ENCODE results near the gene GPR162.
A peak's percentile ranks its signal among the peaks of the same experiment; 100 is the strongest.

GPR162 gene

GRCh38 chr12:6836851-6837250 lies 15.2 kb downstream of the GPR162 start:
- FAIRE-seq (no peak), DNase-seq (ENCODE audit: low spot score) (no peak)

DNA sequence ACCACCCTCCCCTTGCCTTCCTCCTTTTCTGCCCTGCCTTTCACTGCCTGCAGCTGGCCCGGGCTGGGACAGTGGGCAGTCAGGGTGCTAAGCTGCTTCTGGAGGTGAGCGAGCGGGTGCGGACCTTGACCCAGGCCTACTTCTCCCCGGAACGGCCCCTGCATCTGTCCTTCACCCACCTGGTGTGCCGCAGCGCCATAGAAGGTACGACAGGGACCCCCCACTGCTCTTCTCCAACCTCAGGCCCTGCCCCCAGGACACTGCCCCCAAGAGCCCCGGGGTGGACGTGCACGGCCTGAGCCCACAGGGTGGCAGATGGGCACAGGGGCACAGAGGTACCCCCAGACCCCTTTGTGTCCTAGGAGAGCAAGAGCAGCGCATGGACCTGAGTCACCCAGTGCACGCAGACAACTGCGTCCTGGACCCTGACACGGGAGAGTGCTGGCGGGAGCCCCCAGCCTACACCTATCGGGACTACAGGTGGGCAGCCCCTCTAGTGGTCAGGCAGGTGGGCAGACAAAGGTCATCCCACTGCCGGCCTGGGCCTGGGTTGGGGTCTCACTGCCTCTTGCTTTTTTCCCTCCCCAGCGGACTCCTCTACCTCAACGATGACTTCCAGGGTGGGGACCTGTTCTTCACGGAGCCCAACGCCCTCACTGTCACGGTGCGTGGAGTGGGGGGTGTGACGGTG lies 15.9 kb downstream of the GPR162 start:
- FAIRE-seq (no peak), DNase-seq (ENCODE audit: low spot score) (no peak)

- FAIRE-seq (no peak), DNase-seq (ENCODE audit: low spot score) (no peak)
Observed at GRCh38 chr12:6838854-6839253, 17.2 kb downstream of the GPR162 start.

DNA sequence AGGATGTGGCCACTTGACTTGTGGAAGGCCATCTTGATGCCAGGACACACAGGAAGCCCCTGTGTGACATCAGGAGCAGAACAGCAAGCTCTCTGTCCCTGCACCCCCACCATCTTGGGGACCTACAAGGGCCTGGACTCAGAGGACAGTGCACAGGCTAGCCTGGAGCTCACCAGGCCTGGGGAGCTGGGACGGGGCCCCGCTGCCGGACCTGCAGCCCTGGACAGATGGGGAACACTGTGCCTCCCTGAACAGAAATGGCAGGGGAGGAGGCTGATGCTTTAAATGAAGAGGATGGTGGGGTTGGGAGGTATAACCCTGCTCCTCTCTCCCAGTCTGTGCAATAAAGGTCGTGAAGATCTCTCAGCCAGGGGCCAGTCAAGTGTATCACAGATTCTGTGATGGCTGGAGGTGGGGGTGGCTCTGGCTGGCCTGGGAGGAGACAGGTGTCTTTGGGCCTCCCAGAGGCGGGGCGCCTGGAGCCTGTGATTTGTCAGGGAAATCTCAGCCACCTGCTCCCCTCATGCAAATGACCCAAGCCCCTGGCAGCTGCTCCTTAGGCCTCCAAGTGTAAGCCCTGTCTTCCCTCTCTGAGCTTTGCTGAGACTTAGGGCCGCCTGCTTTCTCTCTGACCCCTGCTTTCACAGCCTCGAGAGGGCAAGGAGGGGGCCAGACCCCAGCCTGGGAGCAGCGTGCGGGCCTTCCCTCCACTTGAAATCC lies 18.0 kb downstream of the GPR162 start:
- no peak for FAIRE-seq
- DNase-seq (ENCODE audit: low spot score): no peak

DNA sequence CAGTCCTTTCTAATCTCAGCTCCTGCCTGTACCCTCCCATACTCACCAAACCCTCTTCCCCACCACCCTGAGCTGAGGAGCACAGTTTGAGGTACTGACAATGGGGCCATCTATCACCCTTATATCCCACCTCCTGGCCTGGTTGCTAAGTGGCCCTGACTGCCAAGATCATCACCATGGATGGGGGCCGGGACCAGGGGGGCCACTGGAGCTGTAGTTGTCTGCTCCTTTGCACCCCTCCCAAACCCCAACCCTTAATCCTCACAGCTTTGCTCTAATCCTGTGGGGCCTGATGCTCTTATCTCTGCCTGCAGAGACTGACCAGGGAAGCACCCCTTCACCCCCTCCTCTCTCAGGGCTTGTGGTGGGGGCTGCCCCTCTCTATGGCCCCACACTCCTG lies 18.7 kb downstream of the GPR162 start:
- DNase-seq (ENCODE audit: low spot score) (no peak), FAIRE-seq (no peak)

- no peak for DNase-seq (ENCODE audit: low spot score)
Observed at GRCh38 chr12:6840761-6841515, 19.3 kb downstream of the GPR162 start, which contains the start of gene GNB3. TSS of gene GNB3 (plus strand) at chr12:6840925. CDS start at chr12:6841288, 363 bp downstream.

DNA sequence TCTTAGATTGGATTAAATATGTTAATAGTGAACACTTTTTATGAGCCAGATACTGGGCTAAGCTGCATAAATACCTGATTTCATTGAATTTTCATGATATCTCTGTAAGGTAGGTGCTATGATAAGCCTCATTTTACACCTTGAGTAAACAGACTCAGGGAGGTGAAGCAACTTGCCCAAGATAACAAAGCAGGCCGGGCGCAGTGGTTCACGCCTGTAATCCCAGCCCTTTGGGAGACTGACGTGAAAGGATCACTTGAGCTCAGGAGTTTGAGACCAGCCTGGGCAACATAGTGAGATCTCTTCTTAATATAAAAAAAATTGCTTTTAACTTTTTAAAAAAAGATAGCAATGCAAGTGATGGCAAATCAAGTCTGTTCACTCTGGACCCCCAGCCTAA lies 20.5 kb downstream of the GPR162 start:
- no peak for FAIRE-seq
- no peak for DNase-seq (ENCODE audit: low spot score)

More at GRCh38 chr12:6840761-6841515, 19.3 kb downstream of the GPR162 start, which contains the start of gene GNB3:
- no peak for FAIRE-seq

DNA sequence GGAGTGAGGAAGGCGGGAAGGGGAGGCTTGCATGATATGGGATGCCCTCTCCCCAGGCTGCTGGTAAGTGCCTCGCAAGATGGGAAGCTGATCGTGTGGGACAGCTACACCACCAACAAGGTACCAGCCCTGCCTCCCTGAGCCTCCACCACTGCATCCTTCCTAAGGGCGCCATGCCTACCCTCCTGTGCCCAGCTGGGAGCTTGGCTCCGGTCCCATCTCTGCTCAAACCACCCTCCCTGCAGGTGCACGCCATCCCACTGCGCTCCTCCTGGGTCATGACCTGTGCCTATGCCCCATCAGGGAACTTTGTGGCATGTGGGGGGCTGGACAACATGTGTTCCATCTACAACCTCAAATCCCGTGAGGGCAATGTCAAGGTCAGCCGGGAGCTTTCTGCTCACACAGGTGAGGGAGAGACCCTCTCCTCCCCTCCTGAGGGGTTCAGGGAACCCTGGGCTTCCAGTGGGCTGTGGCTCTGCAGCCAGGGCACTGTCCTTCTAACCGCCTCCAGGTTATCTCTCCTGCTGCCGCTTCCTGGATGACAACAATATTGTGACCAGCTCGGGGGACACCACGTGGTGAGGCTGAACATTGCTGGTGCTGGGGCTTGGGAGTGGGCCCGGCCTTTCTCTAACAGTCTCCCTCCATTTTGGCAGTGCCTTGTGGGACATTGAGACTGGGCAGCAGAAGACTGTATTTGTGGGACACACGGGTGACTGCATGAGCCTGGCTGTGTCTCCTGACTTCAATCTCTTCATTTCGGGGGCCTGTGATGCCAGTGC lies 21.7 kb downstream of the GPR162 start:
- DNase-seq (ENCODE audit: low spot score) (no peak), FAIRE-seq (no peak)

GRCh38 chr12:6845395-6845794 lies 23.8 kb downstream of the GPR162 start:
- DNase-seq (ENCODE audit: low spot score) (no peak), FAIRE-seq (no peak)

- no peak for DNase-seq (ENCODE audit: low spot score)
- no peak for FAIRE-seq
Observed at GRCh38 chr12:6846316-6846869, 24.8 kb downstream of the GPR162 start.

- FAIRE-seq (no peak), DNase-seq (ENCODE audit: low spot score) (no peak)
Observed at GRCh38 chr12:6847676-6848075, 26.1 kb downstream of the GPR162 start.

- DNase-seq (ENCODE audit: low spot score): no peak
- FAIRE-seq: no peak
Observed at GRCh38 chr12:6849427-6849826, 27.8 kb downstream of the GPR162 start.

- FAIRE-seq: no peak
Observed at GRCh38 chr12:6849976-6850560, 28.4 kb downstream of the GPR162 start.

DNA sequence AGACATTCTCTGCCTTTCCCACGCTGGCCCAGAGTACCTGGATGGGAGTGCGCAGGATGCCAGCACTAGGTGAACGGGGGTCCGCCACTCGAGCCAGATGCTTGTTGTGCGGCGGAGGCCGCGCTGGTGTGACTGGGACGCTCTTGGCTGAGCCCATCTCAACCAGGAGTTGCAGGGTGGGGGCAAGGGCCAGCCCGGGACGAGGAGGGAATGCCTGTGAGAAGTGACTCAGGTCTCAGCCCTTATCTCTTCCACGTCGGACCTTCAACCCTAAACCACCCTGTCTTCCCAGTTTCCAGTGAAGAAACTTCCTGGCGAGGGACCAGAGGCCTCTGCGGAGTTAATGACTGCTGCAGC lies 29.2 kb downstream of the GPR162 start:
- DNase-seq (ENCODE audit: low spot score) (no peak), FAIRE-seq (no peak)

More at GRCh38 chr12:6849976-6850560, 28.4 kb downstream of the GPR162 start:
- no peak for DNase-seq (ENCODE audit: low spot score)

GRCh38 chr12:6851153-6851920 lies 29.7 kb downstream of the GPR162 start, which contains the start of gene CDCA3:
TSS of gene CDCA3 (minus strand) at chr12:6851286. CDS start at chr12:6850952, 334 bp downstream.
- peak; percentile 84 for FAIRE-seq
- DNase-seq (ENCODE audit: low spot score): peak; percentile 97

GRCh38 chr12:6851921-6852650 lies 30.5 kb downstream of the GPR162 start, which contains the start of gene USP5:
TSS of gene USP5 (plus strand) at chr12:6852150. CDS start at chr12:6852180, 30 bp downstream.
- peak; percentile 76 for FAIRE-seq
- DNase-seq (ENCODE audit: low spot score): peak; percentile 97

GRCh38 chr12:6852651-6853354 lies 31.2 kb downstream of the GPR162 start:
- FAIRE-seq: no peak
- peak; percentile 39 for DNase-seq (ENCODE audit: low spot score)

- DNase-seq (ENCODE audit: low spot score): no peak
- no peak for FAIRE-seq
Observed at GRCh38 chr12:6853626-6854025, 32.0 kb downstream of the GPR162 start.
